Ammon's horn (tissue), 1 donor: ENCODE measurements around the gene KIF9.
A peak's percentile ranks its signal among the peaks of the same experiment; 100 is the strongest.
"Not testable (repeated sequence)": the region's sequence is repeated elsewhere in the genome, so short reads cannot be mapped to it uniquely, and the experiment has no call there.

ENCODE experiments used
- DNase-seq: peaks from one replicate; pipeline ENCODE4 v3.0.0-alpha.2; 2016; ENCODE audit warnings: low spot score

KIF9 gene, protein sequence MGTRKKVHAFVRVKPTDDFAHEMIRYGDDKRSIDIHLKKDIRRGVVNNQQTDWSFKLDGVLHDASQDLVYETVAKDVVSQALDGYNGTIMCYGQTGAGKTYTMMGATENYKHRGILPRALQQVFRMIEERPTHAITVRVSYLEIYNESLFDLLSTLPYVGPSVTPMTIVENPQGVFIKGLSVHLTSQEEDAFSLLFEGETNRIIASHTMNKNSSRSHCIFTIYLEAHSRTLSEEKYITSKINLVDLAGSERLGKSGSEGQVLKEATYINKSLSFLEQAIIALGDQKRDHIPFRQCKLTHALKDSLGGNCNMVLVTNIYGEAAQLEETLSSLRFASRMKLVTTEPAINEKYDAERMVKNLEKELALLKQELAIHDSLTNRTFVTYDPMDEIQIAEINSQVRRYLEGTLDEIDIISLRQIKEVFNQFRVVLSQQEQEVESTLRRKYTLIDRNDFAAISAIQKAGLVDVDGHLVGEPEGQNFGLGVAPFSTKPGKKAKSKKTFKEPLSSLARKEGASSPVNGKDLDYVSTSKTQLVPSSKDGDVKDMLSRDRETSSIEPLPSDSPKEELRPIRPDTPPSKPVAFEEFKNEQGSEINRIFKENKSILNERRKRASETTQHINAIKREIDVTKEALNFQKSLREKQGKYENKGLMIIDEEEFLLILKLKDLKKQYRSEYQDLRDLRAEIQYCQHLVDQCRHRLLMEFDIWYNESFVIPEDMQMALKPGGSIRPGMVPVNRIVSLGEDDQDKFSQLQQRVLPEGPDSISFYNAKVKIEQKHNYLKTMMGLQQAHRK

DNA sequence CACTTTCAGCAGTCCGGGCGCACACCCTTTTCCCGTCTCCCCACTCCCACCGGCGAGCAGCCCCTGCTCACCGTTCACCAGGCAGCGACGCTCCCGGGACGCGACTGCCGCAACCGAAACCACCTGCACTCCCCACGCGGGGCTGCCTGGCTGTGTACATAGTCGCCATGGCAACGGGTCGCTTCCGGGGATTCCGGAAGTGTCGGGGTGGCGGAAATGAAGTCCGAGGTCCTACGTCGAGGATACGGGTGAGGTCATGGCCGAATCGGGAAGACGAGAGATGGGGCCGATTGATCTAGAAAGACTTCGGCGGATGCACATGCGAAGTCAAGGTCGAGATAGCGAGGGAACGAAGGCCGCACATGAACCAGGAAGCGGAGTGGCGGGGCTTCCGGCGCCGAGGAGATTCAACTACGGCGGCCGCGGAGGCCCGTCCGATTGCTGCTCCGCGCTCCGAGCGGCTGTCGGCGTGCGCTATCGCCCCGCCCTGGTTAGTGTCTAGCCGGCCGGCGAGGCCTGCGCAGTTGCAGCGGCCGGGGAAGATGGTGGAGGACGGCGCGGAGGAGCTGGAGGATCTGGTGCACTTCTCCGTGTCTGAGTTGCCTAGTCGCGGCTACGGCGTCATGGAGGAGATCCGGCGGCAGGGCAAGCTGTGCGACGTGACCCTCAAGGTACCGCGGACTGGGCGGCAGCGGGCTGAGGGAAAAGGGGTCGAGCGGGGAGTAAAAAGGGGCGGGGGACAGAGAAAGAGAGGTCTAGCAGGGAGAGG lies at the start of gene KIF9, which contains the start of gene KLHL18:
Gene KIF9 (minus strand): TSS at position 376 of the 769 bp plus-strand sequence. CDS start 5,425 bp downstream, outside the sequence.
Gene KLHL18 (plus strand): TSS at position 521 of the 769 bp plus-strand sequence. CDS start 22 bp downstream, at position 543.
- DNase-seq: peak; percentile 95

DNA sequence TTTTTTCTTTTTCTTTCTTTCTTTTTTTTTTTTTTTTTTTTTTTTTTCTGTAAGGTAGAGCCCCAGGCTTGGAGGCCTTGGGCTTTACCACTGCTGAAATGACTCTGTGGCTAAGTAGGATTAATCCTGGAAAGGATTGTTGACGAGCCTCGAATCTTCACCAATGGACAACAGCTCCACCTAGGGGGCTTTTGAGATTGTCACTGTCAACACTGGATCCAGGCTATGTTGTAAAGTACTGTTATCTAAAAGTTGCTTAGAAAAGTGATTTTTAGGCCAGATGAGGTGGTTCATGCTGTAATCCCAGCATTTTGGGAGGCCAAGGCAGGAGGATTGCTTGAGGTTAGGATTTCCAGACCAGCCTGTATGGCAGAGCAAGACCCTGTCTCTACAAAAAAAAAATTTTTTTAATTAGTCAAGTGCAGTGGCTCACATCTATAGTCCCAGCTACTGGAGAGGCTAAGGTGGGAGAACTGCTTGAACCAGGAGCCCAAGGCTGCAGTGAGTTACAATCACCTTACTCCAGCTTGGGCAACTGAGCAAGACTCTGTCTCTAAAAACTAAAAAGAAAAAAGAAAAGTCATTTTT lies 41.8 kb upstream of the KIF9 start:
- peak; percentile 77 for DNase-seq

DNA sequence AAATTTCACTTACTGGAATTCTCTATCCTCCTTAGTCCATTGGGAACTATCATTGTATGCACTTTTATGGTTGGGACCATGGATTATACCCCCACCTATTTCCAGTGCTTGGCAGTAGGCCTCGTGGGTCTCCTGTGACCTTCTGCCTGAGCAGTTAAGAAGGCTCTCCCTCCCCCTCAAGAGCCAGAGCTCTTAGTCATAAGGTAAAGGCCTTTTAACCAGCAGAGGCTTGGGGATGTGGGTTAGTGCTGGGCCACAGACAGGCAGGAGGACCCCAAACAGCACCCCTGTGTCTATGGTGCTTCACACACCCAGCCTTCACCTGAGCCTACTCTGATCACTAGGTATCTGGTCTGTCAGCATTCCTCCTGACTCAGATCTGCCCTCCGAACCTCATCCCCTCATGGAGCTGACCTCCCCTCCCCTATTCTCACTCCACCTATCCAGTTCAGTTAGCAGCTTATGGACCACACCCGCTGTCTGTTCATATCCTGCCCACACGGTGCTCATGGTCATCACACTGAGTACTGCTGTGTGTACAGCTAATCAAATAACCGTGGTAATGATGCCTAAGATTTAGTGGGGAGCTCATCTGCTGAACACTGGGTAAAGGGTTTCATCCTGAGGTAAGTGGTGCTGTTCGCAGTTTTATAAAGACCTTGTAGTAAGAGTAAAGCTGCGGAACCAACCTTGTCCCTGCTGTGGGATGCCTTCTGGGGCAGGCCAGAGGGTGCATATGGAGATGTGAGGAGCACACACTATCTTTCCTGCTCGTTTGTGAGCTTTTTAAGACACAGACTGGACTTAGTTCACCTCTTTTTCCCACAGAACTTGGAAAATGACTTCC lies 41.1 kb upstream of the KIF9 start:
- no peak for DNase-seq

DNA sequence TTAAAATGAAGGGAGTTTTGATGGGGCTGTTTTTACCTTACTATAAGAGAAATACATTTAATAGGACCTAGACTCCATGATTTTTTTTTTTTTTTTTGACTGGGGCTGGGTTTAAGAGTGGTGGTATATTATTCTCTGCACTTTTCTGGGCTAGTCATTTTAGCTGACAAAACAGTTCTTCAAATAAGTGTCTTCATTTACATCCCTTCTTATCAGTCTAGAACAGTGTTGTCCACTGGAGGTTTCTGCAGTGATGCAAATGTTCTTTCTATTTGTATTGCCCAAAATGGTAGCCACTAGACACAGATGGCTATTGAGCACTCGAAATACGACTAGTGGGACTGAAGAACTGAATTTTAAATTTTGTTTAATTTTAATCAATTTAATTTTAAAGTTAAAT lies 37.4 kb upstream of the KIF9 start:
- DNase-seq: no peak

GRCh38 chr3:47318916-47319315 lies 36.3 kb upstream of the KIF9 start:
- no peak for DNase-seq

GRCh38 chr3:47316151-47316550 lies 33.6 kb upstream of the KIF9 start:
- DNase-seq: not testable (repeated sequence)

DNA sequence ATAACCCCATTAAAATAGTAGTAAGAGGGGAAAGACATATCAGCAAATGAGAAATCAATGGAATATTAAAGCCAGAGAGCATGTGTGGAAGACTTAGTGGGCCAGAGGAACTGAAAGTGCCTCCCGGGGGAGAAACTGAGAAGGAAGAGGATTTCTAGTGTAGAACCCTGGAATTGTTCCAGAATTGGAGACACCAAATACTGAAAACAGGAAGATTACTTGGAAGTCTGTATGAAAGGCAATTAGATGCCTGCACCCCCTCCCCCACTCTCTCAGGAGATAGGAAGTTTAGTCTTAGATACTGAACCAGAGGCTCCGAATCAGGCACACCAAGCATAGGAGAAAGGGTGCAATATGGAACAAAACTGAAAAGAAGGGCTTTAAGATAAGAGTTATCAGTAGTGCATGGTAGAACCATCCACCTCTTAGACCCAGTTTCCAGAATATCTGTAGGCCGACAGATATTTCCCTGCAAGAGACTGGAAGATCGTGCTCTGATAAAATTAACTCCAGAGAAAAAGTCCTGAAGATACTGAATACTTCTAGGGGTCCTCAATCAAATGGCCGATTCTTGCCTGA lies 32.6 kb upstream of the KIF9 start:
- DNase-seq: peak; percentile 50

DNA sequence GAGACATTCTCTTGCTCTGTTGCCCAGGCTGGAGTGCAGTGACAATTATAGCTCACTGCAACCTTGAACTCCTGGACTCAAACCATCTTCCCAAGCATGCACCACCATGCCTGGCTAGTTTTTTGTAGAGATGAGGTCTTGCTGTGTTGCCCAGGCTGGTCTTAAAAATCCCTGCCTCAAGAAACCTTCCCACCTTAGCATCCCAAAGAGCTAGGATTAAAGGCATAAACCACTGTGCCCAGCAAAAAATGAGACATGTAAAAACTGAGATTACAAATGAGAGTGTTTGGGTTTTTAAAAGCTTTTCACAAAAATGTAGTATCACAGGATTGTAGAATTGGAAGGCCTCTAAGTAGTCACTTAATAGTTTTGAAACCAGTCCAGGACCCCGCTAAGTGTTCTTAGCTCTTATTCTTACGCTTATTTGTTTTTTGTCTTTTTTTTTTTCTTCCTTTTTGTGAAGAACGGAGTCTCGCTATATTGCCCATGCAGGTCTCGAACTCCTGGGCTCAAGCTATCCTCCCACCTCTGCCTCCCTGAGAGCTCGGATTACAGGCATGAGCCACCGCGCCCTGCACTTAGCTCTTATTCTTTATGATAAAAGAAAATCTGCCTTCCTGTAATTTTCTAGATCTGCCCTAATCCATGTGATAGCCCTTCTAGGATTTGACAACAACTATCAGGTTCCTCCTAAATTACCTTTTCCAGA lies 31.6 kb upstream of the KIF9 start:
- no peak for DNase-seq

DNA sequence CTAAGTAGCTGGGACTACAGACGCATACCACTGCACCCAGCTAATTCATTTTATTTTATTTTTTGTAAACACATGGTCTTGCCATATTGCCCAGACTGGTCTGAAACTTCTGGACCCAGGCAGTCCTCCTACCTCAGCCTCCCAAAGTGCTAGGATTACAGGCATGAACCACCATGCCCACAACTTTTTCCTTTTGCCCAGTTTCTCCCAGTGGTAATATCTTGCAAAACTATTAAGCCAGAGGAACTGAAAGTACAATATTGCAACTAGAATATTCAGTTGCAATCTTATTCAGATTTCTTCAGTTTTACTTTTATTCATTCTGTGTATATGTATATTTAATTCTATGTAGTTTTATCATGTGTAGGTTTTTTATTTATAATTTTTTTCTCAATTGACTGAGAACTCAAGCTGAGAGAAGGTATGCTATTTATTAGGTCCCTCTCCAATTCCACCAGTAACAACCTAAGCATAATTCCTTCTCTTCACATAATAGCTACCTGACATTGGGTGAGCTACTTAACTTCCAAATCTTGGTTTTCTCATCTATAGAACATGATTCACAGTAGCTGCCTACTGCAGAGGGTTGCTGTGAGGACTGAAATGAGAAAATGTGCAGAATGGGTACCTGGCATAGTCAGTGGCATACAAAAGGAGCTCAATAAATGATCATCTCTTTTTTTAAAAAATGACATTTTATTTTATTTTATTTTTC lies 30.9 kb upstream of the KIF9 start:
- no peak for DNase-seq

- no peak for DNase-seq
Observed at GRCh38 chr3:47310391-47310790, 27.8 kb upstream of the KIF9 start.

- not testable (repeated sequence) for DNase-seq
Observed at GRCh38 chr3:47309231-47309630, 26.6 kb upstream of the KIF9 start.

DNA sequence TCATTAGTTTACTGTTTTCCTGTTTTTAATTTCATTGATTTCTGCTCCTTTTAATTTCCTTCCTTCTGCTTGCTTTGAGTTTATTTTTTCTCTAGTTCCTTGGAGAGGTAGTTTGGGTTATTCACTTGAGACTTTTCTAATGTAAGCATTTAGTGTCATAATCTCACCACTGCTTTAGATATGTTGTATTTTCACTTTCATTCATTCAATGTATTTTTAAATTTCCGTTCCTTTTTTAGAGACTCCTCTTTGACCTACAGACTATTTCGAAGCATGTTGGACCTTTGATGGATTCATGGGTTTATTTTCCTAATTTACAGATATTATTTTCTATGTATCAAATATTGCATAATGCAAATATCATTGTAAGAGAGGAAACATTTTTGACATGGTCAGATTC lies 23.4 kb upstream of the KIF9 start:
- no peak for DNase-seq

DNA sequence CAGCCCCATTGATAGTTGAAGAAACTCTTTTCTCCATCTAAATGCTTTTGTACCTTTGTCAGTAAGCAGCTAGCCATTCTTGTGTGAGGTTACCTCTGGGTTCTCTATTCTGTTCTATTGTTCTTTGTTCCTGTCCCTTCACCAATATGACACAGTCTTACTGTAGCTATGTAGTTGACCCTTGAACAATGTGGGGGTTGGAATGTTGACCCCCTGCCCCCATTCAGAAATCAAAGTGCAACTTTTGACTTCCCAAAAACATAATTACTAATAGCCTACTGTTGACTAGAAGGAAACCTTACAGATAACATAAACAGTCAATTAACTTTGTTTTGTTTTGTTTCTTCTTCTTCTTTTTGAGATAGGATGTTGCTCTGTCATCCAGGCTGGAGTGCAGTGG lies 18.9 kb upstream of the KIF9 start:
- no peak for DNase-seq

GRCh38 chr3:47299381-47300318 lies 17.1 kb upstream of the KIF9 start:
- no peak for DNase-seq

DNA sequence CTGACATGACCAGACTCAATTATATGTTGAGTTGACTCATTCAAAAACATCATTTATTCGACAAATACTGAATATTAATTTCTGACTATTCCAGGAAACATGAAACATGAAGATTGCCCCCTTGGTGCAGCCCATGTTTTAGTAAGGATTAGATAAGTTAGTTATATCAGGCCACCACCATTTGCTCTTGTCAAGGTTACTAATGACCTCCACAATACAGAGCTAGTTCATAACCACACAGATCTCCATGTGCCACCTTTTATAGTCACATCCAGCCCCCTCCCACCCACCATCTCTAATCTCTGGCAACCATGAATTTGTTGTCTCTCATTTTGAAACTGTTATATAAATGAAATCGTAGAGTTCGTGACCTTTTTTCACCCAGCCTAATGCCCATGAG lies 15.8 kb upstream of the KIF9 start:
- DNase-seq: no peak

DNA sequence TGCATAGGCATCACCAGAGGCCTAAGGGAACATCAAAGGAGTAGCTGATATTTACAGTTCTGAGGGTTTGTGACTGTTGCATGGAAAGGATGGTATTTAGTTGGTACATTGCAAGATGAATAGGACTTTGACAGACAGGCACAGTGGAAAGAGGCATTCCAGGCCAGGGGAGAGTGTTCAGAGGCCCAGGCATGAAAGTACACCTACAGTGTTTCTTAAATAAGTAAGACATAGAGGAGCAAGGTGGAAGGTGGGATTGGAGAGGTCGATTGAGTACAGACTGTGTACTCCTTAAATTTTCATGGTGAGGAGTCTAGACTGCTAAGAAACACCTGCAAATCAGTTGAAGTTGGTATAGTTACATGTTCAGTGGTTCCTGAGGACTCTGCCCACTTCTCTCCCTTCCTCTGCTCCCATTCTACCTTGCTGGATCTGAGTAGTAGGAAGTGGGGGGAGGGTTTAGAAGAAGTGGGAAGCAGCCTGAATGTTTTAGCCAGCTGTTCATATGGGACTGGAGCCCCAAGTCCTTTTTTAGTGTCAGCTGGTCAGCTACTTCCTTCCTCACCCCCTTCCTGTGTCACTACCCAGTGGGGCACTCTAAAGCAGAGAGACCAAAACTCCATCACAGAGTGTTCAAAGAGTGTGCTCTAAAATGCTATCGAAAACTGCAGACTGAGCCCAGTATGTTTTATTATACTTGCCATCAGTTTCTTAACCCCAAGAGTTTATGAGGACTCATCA lies 14.1 kb upstream of the KIF9 start:
- peak; percentile 31 for DNase-seq

DNA sequence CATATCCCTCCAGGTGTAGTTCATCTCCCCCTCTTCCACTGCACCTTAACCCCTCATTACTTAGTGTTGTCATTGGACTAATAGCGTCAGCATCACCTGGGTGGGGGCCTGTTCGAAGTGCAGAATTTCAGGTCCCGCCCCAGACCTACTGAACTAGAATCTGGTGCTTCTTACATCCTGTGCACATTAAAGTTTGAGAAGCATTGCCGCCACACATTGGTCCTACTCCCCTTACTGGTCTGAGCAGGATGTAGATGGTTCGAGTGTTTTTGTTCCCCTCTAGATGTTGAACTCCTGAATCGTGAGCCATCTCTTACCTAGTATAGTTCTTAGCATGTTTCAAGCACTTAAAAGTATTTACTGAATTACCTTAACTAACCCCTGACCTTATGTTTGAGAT lies 13.4 kb upstream of the KIF9 start:
- no peak for DNase-seq
